Activated gamma-delta T cell (primary cell): ENCODE results near the gene SLMAP.
"Not testable (repeated sequence)": the region's sequence is repeated elsewhere in the genome, so short reads cannot be mapped to it uniquely, and the experiment has no call there.

Experiments
- DNase-seq: peaks from one replicate; lab custom pipeline; 2025; lab: John Stamatoyannopoulos, UW

Gene SLMAP

DNA sequence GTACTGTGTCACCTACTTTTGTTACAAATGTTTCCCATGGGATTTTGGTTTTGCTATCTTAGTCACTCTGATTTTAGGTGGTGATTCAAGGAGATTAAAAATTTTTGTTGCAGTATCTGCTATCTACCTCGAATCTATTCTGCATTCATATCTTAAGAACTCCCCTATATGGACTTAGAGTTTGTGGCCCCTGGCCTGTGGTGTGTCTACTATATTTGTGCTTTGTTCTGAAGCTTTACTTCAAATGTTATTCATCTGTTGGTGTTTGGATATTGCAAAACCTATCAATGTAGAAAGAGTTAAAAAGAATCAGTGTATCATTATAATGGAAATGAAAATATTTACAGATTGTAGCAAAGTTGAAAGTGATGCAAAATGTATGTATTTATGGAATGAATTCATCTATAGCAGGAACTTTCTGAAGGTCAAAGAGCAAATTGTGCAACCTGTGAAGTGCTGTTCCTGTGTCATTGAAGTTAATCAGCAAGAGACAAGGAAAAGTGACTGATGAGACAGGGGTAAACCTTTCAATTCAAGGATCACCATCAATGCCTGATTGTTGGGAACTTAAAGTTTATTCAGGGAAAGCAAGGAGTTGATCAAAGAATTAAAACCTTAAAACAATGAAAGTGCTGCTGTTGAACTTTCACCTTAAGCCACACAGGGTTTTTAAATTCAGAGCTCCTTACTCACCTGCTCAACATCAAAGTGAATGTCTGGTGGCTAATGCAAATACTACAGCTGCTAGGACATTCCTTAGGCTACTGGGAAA is 71.0 kb downstream of the SLMAP start:
- DNase-seq = no peak

GRCh38 chr3:57827757-57828156 is 71.6 kb downstream of the SLMAP start:
- DNase-seq = no peak

- DNase-seq = no peak
Observed at GRCh38 chr3:57832486-57832885, 76.4 kb downstream of the SLMAP start.

- DNase-seq = no peak
Observed at GRCh38 chr3:57832900-57833313, 76.8 kb downstream of the SLMAP start.

GRCh38 chr3:57833763-57834162 is 77.7 kb downstream of the SLMAP start:
- no peak for DNase-seq

- DNase-seq = no peak
Observed at GRCh38 chr3:57837686-57838085, 81.6 kb downstream of the SLMAP start.

- no peak for DNase-seq
Observed at GRCh38 chr3:57838627-57839026, 82.5 kb downstream of the SLMAP start.

- no peak for DNase-seq
Observed at GRCh38 chr3:57840473-57840872, 84.4 kb downstream of the SLMAP start.

DNA sequence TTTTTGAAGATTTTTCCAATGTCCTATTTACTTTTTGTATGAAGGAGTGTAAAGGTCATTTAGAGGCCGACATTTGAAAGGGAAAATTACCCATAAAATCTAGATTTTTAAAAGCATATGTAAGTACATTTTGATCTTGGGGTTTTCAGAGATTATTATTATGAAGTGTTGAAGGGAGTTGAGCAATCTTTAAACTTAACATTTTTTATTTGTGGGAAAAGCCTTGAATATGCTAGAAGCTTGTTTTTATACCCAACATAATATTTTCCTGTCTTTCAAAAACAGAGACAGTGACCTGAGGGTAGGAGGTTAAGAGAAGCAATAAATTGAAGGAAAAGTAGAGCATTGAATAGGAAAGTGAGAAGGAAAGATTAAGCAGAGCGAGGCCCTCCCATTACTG is 85.7 kb downstream of the SLMAP start:
- DNase-seq = no peak

DNA sequence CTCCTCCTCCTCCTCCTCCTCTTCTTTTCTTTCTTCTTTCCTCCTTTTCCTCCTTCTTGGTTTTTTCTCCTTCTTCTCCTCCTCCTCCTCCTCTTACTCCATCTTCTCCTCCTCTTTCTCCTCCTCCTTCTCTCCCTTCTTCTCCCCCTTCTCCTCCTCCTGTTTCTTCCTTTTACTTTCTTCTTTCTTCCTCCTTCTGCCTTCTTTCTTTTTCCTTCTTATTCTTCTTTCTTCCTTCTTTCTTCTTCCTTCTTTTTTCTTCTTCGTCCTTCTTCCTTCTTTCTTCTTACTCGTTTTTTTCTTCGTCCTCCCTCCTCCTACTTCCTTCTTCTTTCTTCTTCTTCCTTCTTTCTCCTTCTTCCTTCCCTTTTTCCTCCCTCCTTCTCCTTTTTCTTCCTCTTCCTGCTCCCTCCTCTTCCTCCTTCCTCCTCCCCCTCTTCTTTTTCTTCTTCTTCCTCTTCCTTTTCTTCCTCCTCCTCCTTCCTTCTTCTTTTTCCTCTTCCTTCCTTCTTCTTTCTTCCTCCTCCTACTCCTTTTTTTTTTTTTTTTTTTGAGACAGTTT is 92.1 kb downstream of the SLMAP start:
- DNase-seq = no peak

DNA sequence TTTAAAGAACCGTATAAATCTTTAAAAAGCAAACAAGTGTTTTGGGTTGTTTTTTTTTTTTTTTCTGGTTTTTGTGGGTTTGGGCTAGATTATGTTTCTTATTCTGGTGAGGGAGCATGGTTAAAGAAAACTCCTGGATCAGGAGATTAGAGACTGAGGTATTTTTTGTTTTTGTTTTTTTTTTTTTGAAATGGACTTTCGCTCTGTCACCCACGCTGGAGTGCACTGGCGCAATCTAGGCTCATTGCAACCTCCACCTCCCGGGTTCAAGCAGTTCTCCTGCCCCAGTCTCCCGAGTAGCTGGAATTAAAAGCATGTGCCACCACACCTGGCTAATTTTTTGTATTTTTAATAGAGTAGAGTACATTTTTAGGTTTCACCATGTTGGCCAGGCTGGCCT is 95.2 kb downstream of the SLMAP start:
- no peak for DNase-seq

- no peak for DNase-seq
Observed at GRCh38 chr3:57852896-57853295, 96.8 kb downstream of the SLMAP start.

GRCh38 chr3:57855281-57855680 is 99.2 kb downstream of the SLMAP start:
- no peak for DNase-seq

- no peak for DNase-seq
Observed at GRCh38 chr3:57855943-57856342, 99.8 kb downstream of the SLMAP start.

DNA sequence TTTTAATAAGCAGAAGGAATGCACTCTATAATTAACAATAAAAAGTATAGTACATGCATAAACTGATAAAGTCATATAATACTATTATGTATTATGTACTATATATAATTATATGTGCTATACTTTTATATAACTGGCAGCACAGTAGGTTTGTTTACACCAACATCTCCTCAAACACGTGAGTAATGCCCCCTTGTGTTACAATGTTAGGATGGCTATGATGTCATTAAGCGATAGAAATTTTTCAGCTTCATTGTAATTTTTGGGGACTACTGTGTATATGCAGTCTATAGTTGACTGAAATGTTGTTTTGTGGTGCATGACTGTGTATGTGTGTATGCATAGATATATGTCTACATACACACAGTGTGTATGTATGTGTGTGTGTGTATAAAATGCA is 100.6 kb downstream of the SLMAP start:
- DNase-seq = no peak

DNA sequence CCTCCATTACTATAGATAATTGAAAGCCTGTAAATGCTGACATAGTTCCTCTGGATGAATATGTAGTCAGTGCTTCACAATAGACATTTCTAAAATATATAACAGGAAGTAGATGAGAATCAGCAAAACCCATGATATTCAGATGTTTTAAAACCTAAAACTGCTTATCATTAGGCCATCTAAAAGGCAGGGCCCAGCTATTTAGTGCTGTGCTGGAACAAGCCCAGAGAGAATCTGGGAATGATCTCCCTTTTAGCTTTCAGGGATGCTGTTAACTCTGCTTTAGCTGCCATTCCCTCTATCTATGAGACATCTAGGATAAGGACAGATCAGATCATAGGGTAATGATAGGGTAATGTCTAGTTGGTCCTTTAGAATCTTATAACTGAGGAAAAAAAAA is 106.8 kb downstream of the SLMAP start:
- DNase-seq = no peak

GRCh38 chr3:57863380-57863779 is 107.3 kb downstream of the SLMAP start:
- no peak for DNase-seq

GRCh38 chr3:57864853-57865252 is 108.7 kb downstream of the SLMAP start:
- DNase-seq = no peak

- not testable (repeated sequence) for DNase-seq
Observed at GRCh38 chr3:57869110-57869509, 113.0 kb downstream of the SLMAP start.

GRCh38 chr3:57872606-57873005 is 116.5 kb downstream of the SLMAP start:
- DNase-seq = no peak

GRCh38 chr3:57876632-57877031 is 120.5 kb downstream of the SLMAP start:
- no peak for DNase-seq

DNA sequence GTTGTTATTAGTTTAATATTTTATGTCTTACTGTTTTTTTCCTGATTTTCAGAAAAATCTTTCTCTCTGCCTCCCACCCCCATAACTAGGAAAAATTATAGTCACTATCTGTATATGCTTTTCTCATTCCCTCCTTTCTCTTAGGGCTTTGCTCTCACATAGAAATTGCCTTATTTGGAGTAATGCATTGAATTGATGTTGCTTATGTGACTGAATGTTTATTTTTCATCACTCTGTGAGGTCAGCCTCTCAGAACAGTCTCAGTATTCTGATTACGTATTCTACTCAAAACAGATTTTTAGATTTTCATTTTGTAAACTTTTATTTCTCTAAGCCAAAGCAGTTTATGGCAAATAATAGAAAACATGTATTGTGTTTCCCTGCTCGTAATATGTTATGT is 121.0 kb downstream of the SLMAP start:
- no peak for DNase-seq

DNA sequence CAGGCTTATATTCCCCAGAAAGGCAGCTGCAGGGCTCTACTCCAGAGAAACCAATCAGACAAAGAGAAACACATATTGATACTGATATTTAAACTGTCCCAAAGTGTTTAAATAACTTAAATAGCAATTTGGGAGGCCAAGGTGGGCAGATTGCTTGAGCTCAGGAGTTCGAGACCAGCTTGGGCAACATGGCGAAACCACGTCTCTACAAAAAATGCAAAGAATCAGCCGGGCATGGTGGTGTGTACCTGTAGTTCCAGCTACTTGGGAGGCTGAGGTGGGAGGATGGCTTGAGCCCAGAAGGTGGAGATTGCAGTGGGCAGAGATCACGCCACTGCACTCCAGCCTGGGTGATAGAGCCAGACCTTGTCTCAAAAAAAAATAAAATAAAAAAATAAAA is 128.3 kb downstream of the SLMAP start:
- not testable (repeated sequence) for DNase-seq

DNA sequence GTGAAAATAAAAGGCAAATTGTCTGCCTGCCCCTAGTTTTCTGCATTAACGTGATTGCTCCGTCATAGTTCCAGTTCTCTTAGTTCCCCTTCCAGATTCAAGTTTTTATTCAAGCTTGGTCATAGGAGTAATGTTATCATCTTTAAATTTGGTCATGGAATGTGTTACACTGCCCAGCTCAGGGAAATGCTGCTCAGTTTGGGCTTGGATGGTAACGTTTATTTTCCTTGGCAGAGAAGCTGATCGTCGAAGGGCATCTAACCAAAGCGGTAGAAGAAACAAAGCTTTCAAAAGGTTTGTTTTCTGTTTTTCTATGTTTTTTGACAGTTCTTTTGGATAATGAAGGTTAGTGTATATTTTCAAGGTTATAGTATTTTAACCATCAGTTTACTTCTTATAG is 133.7 kb downstream of the SLMAP start:
- no peak for DNase-seq
